Activated T-helper 1 cell treated with anti-CD3 and anti-CD28 coated beads, Interleukin-2, amount 50 U/mL, for 16 hours (primary cell): ENCODE results near the gene ST3GAL3.

Experiments
- DNase-seq, 2 donors: peaks; one replicate each; pipeline ENCODE4 v3.0.0-alpha.2; 2020; ENCODE audit warnings: low read depth in 1 of 2, low spot score in 1 of 2

Gene ST3GAL3

GRCh38 chr1:43847882-43848281, 140.5 kb downstream of the ST3GAL3 start:
- no peak for DNase-seq

GRCh38 chr1:43849670-43850069, 142.3 kb downstream of the ST3GAL3 start:
- no peak for DNase-seq

- DNase-seq, result no peak
Measured at GRCh38 chr1:43850591-43851233, 143.4 kb downstream of the ST3GAL3 start.

- no peak for DNase-seq
Measured at GRCh38 chr1:43851561-43852338, 144.4 kb downstream of the ST3GAL3 start.

GRCh38 chr1:43853161-43853921, 146.0 kb downstream of the ST3GAL3 start:
- no peak for DNase-seq

GRCh38 chr1:43854473-43854872, 147.1 kb downstream of the ST3GAL3 start:
- no peak for DNase-seq

GRCh38 chr1:43856188-43856587, 148.9 kb downstream of the ST3GAL3 start:
- no peak for DNase-seq

- no peak for DNase-seq
Measured at GRCh38 chr1:43857163-43857562, 149.8 kb downstream of the ST3GAL3 start.

GRCh38 chr1:43858324-43858723, 151.0 kb downstream of the ST3GAL3 start:
- no peak for DNase-seq

- no peak for DNase-seq
Measured at GRCh38 chr1:43861337-43861736, 154.0 kb downstream of the ST3GAL3 start.

- DNase-seq, result no peak
Measured at GRCh38 chr1:43861988-43862735, 154.8 kb downstream of the ST3GAL3 start.

- DNase-seq, result no peak
Measured at GRCh38 chr1:43864111-43865045, 157.0 kb downstream of the ST3GAL3 start.

- DNase-seq, result no peak
Measured at GRCh38 chr1:43866201-43866600, 158.9 kb downstream of the ST3GAL3 start.

GRCh38 chr1:43867976-43868740, 160.8 kb downstream of the ST3GAL3 start:
- DNase-seq, result no peak

- no peak for DNase-seq
Measured at GRCh38 chr1:43868741-43869067, 161.4 kb downstream of the ST3GAL3 start.

- DNase-seq, result no peak
Measured at GRCh38 chr1:43870306-43870705, 163.0 kb downstream of the ST3GAL3 start.

GRCh38 chr1:43871181-43871910, 164.0 kb downstream of the ST3GAL3 start:
- DNase-seq, result no peak

GRCh38 chr1:43872280-43872679, 164.9 kb downstream of the ST3GAL3 start:
- no peak for DNase-seq

GRCh38 chr1:43873851-43874250, 166.5 kb downstream of the ST3GAL3 start:
- DNase-seq, result no peak
